GM11168 (cell line): Measurements from ENCODE around the gene TMEM260.
"Not testable (repeated sequence)": the region's sequence is repeated elsewhere in the genome, so short reads cannot be mapped to it uniquely, and the experiment has no call there.

Experiments
- in situ Hi-C: fragments of 300-500 bp; cut with MboI; formaldehyde crosslinking; loops from one replicate; pipeline ENCODE4 v1.12.0; 2022; ENCODE audit warnings: low sequenced_read_pairs; ENCODE audit not compliant: unreplicated experiment

TMEM260 gene

GRCh38 chr14:56592746-56593544 lies 13.3 kb downstream of the TMEM260 start:
- in situ Hi-C loops, result no loop called here

GRCh38 chr14:56594428-56594827 lies 14.8 kb downstream of the TMEM260 start:
- in situ Hi-C loops, result no loop called here

DNA sequence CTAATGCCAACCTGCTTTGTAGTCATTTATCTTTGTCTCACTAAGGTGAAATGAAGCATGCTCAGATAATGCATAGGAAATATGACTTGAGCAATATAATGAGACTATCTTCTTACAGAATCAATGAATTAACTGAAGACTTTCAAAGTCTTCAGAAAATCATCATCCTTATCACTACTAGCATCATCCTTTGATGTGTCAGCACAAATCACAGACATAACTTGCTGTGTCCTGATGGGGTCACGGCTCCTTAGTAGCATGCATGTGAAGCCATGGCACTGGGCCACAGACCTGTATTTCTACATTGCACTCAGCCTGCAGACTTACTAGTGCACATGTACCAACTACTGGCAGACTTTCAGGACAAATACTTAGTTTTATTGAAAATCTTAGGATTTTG lies 18.9 kb downstream of the TMEM260 start:
- in situ Hi-C loops, result no loop called here

GRCh38 chr14:56603648-56604047 lies 24.1 kb downstream of the TMEM260 start:
- in situ Hi-C loops, result no loop called here

- in situ Hi-C loops, result no loop called here
Measured at GRCh38 chr14:56608689-56609088, 29.1 kb downstream of the TMEM260 start.

GRCh38 chr14:56611663-56612062 lies 32.1 kb downstream of the TMEM260 start:
- in situ Hi-C loops, result not testable (repeated sequence)

DNA sequence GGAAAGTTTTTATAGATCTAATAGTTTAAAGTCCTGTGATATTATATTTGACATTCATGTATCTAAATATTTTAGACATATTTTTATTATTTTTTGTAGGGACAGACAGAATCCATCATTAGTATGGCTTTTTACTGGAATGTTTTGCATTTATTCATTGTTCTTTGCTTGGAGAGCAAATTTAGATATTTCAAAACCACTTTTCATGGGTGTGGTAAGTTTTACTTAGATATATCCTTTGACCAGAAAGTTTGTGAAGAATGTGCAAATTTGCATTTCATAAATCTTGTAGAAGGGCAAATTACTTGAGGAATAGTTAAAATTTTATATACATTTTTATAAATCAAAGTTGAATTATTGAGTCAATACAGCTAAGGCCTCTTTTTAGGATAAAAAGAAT lies 37.5 kb downstream of the TMEM260 start:
- in situ Hi-C loops, result no loop called here

- in situ Hi-C loops, result no loop called here
Measured at GRCh38 chr14:56630707-56631106, 51.1 kb downstream of the TMEM260 start.

DNA sequence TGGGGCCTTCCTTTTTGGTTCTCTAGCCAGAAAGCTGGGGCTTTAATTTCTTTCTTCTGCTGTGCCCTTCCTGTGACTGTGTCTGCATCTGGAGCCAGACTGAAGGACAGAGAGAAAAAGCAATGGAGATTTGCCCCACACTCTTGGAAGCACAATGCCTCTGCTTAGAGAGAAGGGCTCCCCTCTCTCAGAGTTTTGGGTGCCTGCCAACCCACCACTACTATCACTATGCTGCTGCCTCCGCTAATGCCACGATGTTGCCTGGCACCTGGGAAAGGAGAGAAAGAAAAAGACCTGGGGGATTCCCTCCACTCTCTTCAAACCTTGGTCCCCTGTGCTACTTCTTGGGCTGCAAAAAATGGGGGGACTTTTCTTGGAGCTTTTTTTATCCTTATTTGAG lies 52.6 kb downstream of the TMEM260 start:
- in situ Hi-C loops, result no loop called here

- in situ Hi-C loops, result no loop called here
Measured at GRCh38 chr14:56633544-56633943, 53.9 kb downstream of the TMEM260 start.

GRCh38 chr14:56635041-56635440 lies 55.4 kb downstream of the TMEM260 start:
- in situ Hi-C loops, result no loop called here

GRCh38 chr14:56647493-56647892 lies 67.9 kb downstream of the TMEM260 start:
- in situ Hi-C loops, result no loop called here

DNA sequence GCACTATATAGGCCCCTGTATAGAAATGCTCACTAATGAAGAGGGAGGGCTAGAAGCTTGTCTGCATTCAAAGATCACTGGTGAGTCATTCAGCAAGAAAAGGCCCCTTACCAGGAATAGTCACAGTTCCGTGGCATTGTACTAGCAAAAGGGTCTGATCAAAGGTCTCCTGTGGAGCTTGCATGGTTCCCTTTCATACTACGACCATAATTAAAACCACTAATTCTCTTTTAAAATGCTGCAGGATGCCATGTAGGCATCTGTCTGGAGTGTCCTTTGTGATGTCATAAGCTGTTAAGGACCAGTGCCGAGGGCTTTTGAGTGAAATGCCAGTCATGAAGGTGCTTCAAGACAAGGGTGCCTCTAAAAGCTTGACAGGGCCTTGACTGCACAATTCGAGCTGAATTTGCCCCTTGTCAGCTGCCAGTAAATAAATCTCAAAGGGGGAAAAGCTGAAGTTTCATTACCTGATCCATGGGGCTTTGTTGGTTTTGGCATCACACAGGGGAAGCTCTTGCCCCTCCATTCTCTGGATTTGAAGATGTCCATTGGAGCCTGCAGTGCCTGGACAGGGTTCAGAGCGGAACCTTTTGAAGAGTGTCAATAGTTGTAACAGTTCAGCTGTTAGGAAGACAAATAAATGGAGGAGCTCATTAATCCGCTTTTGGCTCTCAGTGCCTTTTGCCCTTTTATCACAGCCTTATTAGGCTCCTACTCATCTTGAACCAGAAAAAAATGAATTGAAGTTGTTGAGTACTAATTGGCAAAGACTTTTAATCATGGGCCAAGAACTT lies 69.1 kb downstream of the TMEM260 start:
- in situ Hi-C loops, result no loop called here

DNA sequence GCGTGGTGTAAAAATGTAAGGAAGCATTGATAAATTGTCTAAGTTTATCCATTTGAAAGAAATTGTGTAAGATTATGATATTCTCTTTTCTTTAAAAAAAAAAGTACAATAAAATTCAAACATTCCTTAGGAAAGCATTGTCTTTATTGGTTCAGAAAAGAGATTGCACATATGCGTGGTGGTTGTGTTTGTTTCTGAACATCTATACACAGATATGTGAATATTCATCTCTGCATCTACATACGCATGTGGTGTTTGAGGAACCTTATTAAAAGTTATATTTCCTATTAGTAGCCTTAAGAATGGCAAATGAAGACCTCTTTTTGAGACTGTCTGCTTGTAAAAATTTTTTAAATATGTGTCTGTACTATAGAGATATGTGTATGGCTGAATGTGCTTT lies 69.8 kb downstream of the TMEM260 start:
- in situ Hi-C loops, result no loop called here

DNA sequence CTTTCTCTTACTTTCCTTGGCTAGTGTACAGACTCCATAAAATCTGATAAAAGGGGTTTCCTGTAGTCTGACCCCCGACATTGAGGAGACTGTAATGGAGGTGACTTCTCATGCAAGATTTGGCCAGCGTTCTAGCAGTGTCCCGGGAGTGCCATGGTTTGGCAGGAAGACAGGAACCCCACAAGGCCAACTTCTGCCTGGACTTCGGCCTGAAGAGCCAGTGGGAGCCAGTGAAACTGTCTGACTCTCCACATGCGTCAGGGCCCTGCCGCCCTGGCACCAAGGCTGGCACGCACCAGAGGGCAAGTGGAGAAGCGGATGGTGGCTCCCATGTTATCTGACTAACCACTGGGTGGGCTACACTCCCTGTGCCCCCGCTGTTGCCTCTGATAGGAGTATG lies 70.5 kb downstream of the TMEM260 start:
- in situ Hi-C loops, result no loop called here

DNA sequence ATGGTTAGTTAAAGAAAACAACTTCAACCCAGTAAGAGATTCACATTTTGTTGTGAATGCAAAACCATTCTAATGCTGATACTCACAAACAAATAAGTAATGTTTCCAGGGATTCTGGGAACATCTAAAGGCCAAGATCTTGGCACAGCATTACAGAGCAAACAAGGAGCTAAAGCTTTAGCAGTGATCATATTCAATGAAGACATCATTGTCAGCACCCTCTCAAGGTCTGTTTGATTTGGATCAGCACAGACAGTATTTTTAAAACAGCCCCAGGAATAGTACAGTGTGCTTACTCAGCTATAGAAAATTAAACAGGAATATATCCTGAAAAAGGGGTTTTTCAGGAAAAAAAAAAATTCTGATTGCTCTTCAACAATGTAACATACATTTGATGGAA lies 71.4 kb downstream of the TMEM260 start:
- in situ Hi-C loops, result no loop called here

DNA sequence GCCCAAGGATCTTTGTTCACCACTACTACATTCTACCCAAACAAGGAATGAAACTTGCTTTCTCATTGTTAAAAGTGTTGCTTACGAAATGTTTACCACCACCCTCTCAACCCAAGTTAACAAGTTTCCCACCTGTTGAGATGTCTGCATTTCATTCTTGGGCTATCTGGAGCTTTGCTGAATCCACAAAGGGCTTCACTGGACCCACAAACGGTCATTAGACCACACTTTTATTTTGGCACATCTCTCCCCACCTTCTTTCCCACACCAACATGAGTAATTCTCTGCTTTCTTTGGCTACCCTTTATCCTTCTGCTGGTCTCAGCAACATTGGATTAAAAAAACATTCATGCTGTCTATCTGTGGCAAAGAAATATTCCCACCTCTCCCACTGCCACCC lies 78.0 kb downstream of the TMEM260 start:
- in situ Hi-C loops, result no loop called here

GRCh38 chr14:56659378-56659777 lies 79.8 kb downstream of the TMEM260 start:
- in situ Hi-C loops, result no loop called here

GRCh38 chr14:56659964-56660551 lies 80.5 kb downstream of the TMEM260 start:
- in situ Hi-C loops, result no loop called here

DNA sequence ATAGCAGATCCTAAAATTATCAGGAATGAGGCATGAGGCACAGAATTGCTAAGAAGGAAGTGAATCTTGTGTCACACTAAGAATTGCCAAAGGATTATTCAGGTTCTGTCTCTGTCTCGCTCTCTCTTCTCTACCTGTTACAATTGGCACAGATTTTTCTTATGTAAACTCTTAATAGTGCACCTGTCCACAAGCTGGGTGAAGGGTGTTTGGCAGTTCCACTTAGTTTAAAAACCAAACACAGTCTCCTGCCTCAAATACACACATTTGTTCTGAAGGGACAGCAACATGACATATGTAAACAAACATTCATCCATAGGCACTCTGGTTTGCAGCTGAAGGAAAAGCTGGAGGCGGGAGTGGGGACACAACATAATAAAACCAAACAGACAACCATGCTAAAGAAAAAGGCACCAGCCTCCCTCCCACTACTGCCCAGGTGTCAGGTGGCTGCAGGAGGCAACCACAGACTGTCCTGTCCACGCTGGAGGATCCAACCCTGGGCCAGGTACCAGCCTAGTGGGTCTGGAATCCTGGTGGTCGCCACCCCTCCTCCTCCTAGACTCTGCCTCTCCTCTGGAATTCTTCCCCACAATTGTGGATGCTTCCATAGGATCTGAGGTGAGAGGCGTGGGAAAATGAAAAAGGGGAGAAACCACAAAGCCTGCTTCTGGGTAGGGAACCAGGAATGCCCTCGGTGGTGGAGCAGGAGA lies 81.2 kb downstream of the TMEM260 start:
- in situ Hi-C loops, result no loop called here

DNA sequence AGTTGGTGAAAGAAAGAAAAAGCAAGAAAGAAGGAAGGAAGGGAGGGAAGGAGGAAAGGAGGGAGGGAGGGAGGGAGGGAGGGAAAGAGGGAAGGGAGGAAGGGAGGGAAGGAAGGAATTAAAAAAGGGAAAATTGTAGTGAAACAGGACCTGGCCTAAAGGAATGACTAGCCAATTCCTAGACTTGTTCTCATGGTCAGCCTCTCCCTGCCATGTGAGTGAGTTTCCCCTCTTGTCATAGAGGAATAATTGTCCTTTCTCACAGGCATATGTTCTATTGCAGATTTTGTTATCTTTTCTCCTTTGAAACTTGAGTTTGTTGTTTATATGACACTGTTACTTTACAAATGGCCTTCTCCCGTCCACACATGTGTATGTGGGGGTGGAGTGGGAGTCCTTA lies 81.9 kb downstream of the TMEM260 start:
- in situ Hi-C loops, result no loop called here
